Liver (tissue), 9 donors: ENCODE data around the gene FER. TPM values are rescaled to one million over a fixed set of nuclear protein-coding genes. Genes with fewer than 3 reads are reported as not detected.
A peak's percentile ranks its signal among the peaks of the same experiment; 100 is the strongest.

Source experiments
- DNase-seq: peaks from one replicate; pipeline ENCODE4 v3.0.0-alpha.2; 2017; ENCODE audit warnings: low spot score
- H3K27ac ChIP-seq, 2 donors: one replicate each; pipeline ENCODE4 v1.7.0; 2013; ENCODE audit warnings: inconsistent platforms in 2 of 2, low read length in 2 of 2, control low read depth in 1 of 2, low read depth in 1 of 2, mild to moderate bottlenecking in 1 of 2
- H3K27me3 ChIP-seq, 4 donors: one replicate each; pipeline versions ENCODE4 v1.6.1 to v1.7.0; 2013; ENCODE audit warnings: low read length in 3 of 4, inconsistent platforms in 1 of 4, mild to moderate bottlenecking in 1 of 4, moderate library complexity in 1 of 4; ENCODE audit not compliant: control insufficient read depth in 4 of 4, insufficient read depth in 4 of 4
- H3K36me3 ChIP-seq, 4 donors: one replicate each; pipeline versions ENCODE4 v1.6.1 to v1.7.0; 2013; ENCODE audit warnings: low read length in 3 of 4, mild to moderate bottlenecking in 3 of 4, low read depth in 1 of 4, moderate library complexity in 1 of 4; ENCODE audit not compliant: control insufficient read depth in 4 of 4, insufficient read depth in 3 of 4
- H3K4me1 ChIP-seq, 4 donors: one replicate each; pipeline versions ENCODE4 v1.6.1 to v1.7.0; 2013; ENCODE audit warnings: low read length in 3 of 4, mild to moderate bottlenecking in 3 of 4, moderate library complexity in 1 of 4; ENCODE audit not compliant: control insufficient read depth in 4 of 4, insufficient read depth in 4 of 4
- H3K4me3 ChIP-seq, 3 donors: one replicate each; pipeline versions ENCODE4 v1.6.1 to v1.7.0; 2013; ENCODE audit warnings: low read length in 3 of 3, control low read depth in 1 of 3, low read depth in 1 of 3, mild to moderate bottlenecking in 1 of 3
- H3K9ac ChIP-seq, 2 donors: one replicate each; pipeline ENCODE4 v1.7.0; 2013; ENCODE audit warnings: low read length in 2 of 2, mild to moderate bottlenecking in 2 of 2, moderate library complexity in 2 of 2, control low read depth in 1 of 2, low read depth in 1 of 2
- H3K9me3 ChIP-seq, 4 donors: one replicate each; pipeline versions ENCODE4 v1.6.1 to v1.7.0; 2013; ENCODE audit warnings: low read length in 3 of 4; ENCODE audit not compliant: control insufficient read depth in 4 of 4
- CTCF ChIP-seq: fragments of 150-350 bp; IDR thresholded peaks from 2 replicates; pipeline ENCODE4 v1.5.1; 2017; ENCODE audit warnings: improper control_type of control experiment, low read depth, low read length; ENCODE audit not compliant: missing input control
- EGR1 ChIP-seq, 2 donors: IDR thresholded peaks; 2 replicates each; pipeline ENCODE4 v1.6.1; 2016 to 2018; ENCODE audit warnings: antibody characterized with exemption in 2 of 2, low read depth in 2 of 2
- FOXA1 ChIP-seq: IDR thresholded peaks from 2 replicates; pipeline ENCODE4 v1.6.1; 2016; ENCODE audit warnings: antibody characterized with exemption
- GABPA ChIP-seq, 2 donors: IDR thresholded peaks in 1 of 2; conservative IDR thresholded peaks in 1 of 2; 2 replicates each; pipeline ENCODE4 v1.6.1; 2016; ENCODE audit warnings: antibody characterized with exemption in 2 of 2, mild to moderate bottlenecking in 1 of 2, moderate library complexity in 1 of 2
- HNF4A ChIP-seq, 2 donors: conservative IDR thresholded peaks; 2 replicates each; pipeline ENCODE4 v1.6.1; 2016; ENCODE audit warnings: antibody characterized with exemption in 2 of 2, mild to moderate bottlenecking in 2 of 2
- HNF4G ChIP-seq: IDR thresholded peaks from 2 replicates; pipeline ENCODE4 v1.6.1; 2016; ENCODE audit warnings: antibody characterized with exemption
- JUND ChIP-seq, 2 donors: IDR thresholded peaks; 2 replicates each; pipeline ENCODE4 v1.6.1; 2016; ENCODE audit warnings: antibody characterized with exemption in 2 of 2
- NR2F2 ChIP-seq: IDR thresholded peaks from 2 replicates; pipeline ENCODE4 v1.6.1; 2016; ENCODE audit warnings: antibody characterized with exemption
- RAD21 ChIP-seq, 2 donors: IDR thresholded peaks; 2 replicates each; pipeline ENCODE4 v1.6.1; 2016; ENCODE audit warnings: antibody characterized with exemption in 2 of 2, mild to moderate bottlenecking in 2 of 2
- REST ChIP-seq: IDR thresholded peaks from 2 replicates; pipeline ENCODE4 v1.6.1; 2016; ENCODE audit warnings: antibody characterized with exemption, mild to moderate bottlenecking
- RXRA ChIP-seq, 2 donors: IDR thresholded peaks; 2 replicates each; pipeline ENCODE4 v1.6.1; 2017 to 2018; ENCODE audit warnings: antibody characterized with exemption in 2 of 2, mild to moderate bottlenecking in 1 of 2
- SP1 ChIP-seq: IDR thresholded peaks from 2 replicates; pipeline ENCODE4 v1.6.1; 2018; ENCODE audit warnings: antibody characterized with exemption, mild to moderate bottlenecking
- TAF1 ChIP-seq: conservative IDR thresholded peaks from 2 replicates; pipeline ENCODE4 v1.6.1; 2016; ENCODE audit warnings: antibody characterized with exemption, mild to moderate bottlenecking
- YY1 ChIP-seq: IDR thresholded peaks from 2 replicates; pipeline ENCODE4 v1.6.1; 2016; ENCODE audit warnings: antibody characterized with exemption, mild to moderate bottlenecking
- WGBS: extraction: QIAGEN DNeasy Blood & Tissue Kit; methylation state at CpG from one replicate; pipeline ENCODE4 v1.1.7; 2013; 5-methylcytosine and 5-hydroxymethylcytosine counted together
- polyA plus RNA-seq, 2 donors: library from polyadenylated mRNA; stranded (reverse) in 1 of 2; unstranded in 1 of 2; fragments of 200-250 nt in 1 of 2; fragments of >200 nt in 1 of 2; fragmentation: Nextera tagmentation in 1 of 2; extraction: Ambion mirVana in 1 of 2; gene quantifications; one replicate each; pipeline versions ENCODE4 v1.2.1 to v1.2.3, GENCODE V29; 2013 to 2015
- total RNA-seq, 2 donors: library from RNA; depleted of rRNA; stranded (reverse); fragments of >200 nt; gene quantifications; one replicate each; pipeline ENCODE4 v1.2.3, GENCODE V29; 2014
- TF ChIP-seq, protein P1 (sequence below): IDR thresholded peaks from 2 replicates; pipeline ENCODE4 v1.6.1; 2016; ENCODE audit warnings: antibody characterized with exemption
- donor health status: healthy.
- donor health status: healthy.
- donor health status: healthy.
- donor health status: healthy.
- donor health status: healthy.

FER gene
- total and polyA plus RNA-seq, 4 donors, result 0.83 to 9.8 (median 5.9) TPM

- Histone ChIP-seq H3K27ac (no peak overlapping the region), H3K4me3 (no peak overlapping the region), H3K36me3 (no peaks in the 10 kb centered on the region), H3K27me3 (no peaks in the 10 kb centered on the region), H3K4me1 (no peaks in the 10 kb centered on the region), H3K9me3 (no peaks in the 10 kb centered on the region), H3K9ac (no peak overlapping the region)
- 96% methylated on average over 3 of the region's 3 CpGs for WGBS
- no peak for DNase-seq
- TF ChIP-seq RAD21 (IDR thresholded peaks at IDR 0.05) (peak in 1 of 2 donors; percentile 61), TAF1 (no peak)
Measured at GRCh38 chr5:108924457-108924961, 176.8 kb downstream of the FER start.

GRCh38 chr5:108925073-108925472 is 177.4 kb downstream of the FER start:
- Histone ChIP-seq H3K36me3 (no peaks in the 10 kb centered on the region), H3K9ac (no peak overlapping the region), H3K4me3 (no peak overlapping the region), H3K4me1 (no peaks in the 10 kb centered on the region), H3K27ac (no peak overlapping the region), H3K9me3 (no peaks in the 10 kb centered on the region), H3K27me3 (no peaks in the 10 kb centered on the region)
- TF ChIP-seq REST (no peak), GABPA (IDR thresholded peaks at IDR 0.05 in 1 of 2, conservative IDR thresholded peaks at IDR 0.05 in 1 of 2) (no peak), NR2F2 (no peak), RXRA (IDR thresholded peaks at IDR 0.05) (no peak), YY1 (no peak), FOXA1 (no peak), CTCF (no peak), JUND (IDR thresholded peaks at IDR 0.05) (no peak), EGR1 (IDR thresholded peaks at IDR 0.05; ENCODE audit: low read depth in 2 of 2) (no peak), RAD21 (IDR thresholded peaks at IDR 0.05) (no peak), SP1 (no peak), TAF1 (no peak)
- DNase-seq, result no peak

- WGBS, result 90% methylated on average over 3 of the region's 3 CpGs
Measured at GRCh38 chr5:108930107-108930506, 182.4 kb downstream of the FER start.

More at GRCh38 chr5:108930107-108930506, 182.4 kb downstream of the FER start:
- Histone ChIP-seq H3K4me1 (no peaks in the 10 kb centered on the region), H3K27ac (no peak overlapping the region), H3K9ac (no peak overlapping the region), H3K27me3 (no peaks in the 10 kb centered on the region), H3K36me3 (no peaks in the 10 kb centered on the region), H3K4me3 (no peak overlapping the region), H3K9me3 (no peaks in the 10 kb centered on the region)
- no peak for TF ChIP-seq CTCF
- TF ChIP-seq SP1, result no peak
- TF ChIP-seq JUND (IDR thresholded peaks at IDR 0.05), result no peak
- TF ChIP-seq RAD21 (IDR thresholded peaks at IDR 0.05), result no peak
- TF ChIP-seq, protein P1, sequence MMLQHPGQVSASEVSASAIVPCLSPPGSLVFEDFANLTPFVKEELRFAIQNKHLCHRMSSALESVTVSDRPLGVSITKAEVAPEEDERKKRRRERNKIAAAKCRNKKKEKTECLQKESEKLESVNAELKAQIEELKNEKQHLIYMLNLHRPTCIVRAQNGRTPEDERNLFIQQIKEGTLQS, result no peak
- no peak for TF ChIP-seq HNF4G
- no peak for TF ChIP-seq HNF4A (conservative IDR thresholded peaks at IDR 0.05)
- no peak for TF ChIP-seq RXRA (IDR thresholded peaks at IDR 0.05)
- no peak for TF ChIP-seq EGR1 (IDR thresholded peaks at IDR 0.05; ENCODE audit: low read depth in 2 of 2)
- DNase-seq, result no peak
